H9 (cell line): ENCODE results near the gene TMTC2. TPM values are rescaled to one million over a fixed set of nuclear protein-coding genes. Genes with fewer than 3 reads are reported as not detected.

ENCODE experiments used
- DNase-seq: peaks from one replicate; pipeline ENCODE4 v3.0.0-alpha.2; 2017
- H2AFZ ChIP-seq: one replicate; pipeline ENCODE4 v1.6.1; 2013; ENCODE audit warnings: mild to moderate bottlenecking, low read length, control low read depth, moderate library complexity
- H2AK5ac ChIP-seq: 2 replicates; pipeline ENCODE4 v1.6.1; 2013; ENCODE audit warnings: low read length, control low read depth, mixed read lengths; ENCODE audit not compliant: insufficient read length
- H2BK120ac ChIP-seq: one replicate; pipeline ENCODE4 v1.6.1; 2013; ENCODE audit warnings: low read depth, mild to moderate bottlenecking, low read length, control low read depth, inconsistent platforms; ENCODE audit not compliant: poor library complexity, severe bottlenecking
- H2BK12ac ChIP-seq: 2 replicates; pipeline ENCODE4 v1.6.1; 2013; ENCODE audit warnings: low read length, control low read depth, mixed read lengths, low read depth; ENCODE audit not compliant: insufficient read length
- H2BK15ac ChIP-seq: 2 replicates; pipeline ENCODE4 v1.6.1; 2013; ENCODE audit warnings: low read depth, low read length, control low read depth
- H2BK20ac ChIP-seq: one replicate; pipeline ENCODE4 v1.6.1; 2013; ENCODE audit warnings: low read depth, mild to moderate bottlenecking, low read length, control low read depth, inconsistent platforms; ENCODE audit not compliant: poor library complexity, severe bottlenecking
- H2BK5ac ChIP-seq: 2 replicates; pipeline ENCODE4 v1.6.1; 2013; ENCODE audit warnings: low read length, control low read depth, mixed read lengths; ENCODE audit not compliant: insufficient read length
- H3K14ac ChIP-seq: 2 replicates; pipeline ENCODE4 v1.6.1; 2013; ENCODE audit warnings: low read length, control low read depth; ENCODE audit not compliant: insufficient read depth
- H3K18ac ChIP-seq: 2 replicates; pipeline ENCODE4 v1.6.1; 2013; ENCODE audit warnings: low read depth, mild to moderate bottlenecking, mixed read lengths, low read length, control low read depth; ENCODE audit not compliant: insufficient read length
- H3K23ac ChIP-seq: 2 replicates; pipeline ENCODE4 v1.6.1; 2013; ENCODE audit warnings: low read length, control low read depth, mixed read lengths, low read depth; ENCODE audit not compliant: insufficient read length
- H3K23me2 ChIP-seq: 2 replicates; pipeline ENCODE4 v1.6.1; 2013; ENCODE audit warnings: low read depth, mild to moderate bottlenecking, mixed read lengths, low read length, control low read depth; ENCODE audit not compliant: insufficient read length, poor library complexity, severe bottlenecking
- H3K27ac ChIP-seq: 2 replicates; pipeline ENCODE4 v1.5.1; 2013; ENCODE audit warnings: low read length, control low read depth, mixed read lengths, low read depth; ENCODE audit not compliant: insufficient read length
- H3K27me3 ChIP-seq: 2 replicates; pipeline ENCODE4 v1.6.1; 2013; ENCODE audit warnings: low read length, control low read depth, inconsistent platforms; ENCODE audit not compliant: insufficient read depth
- H3K4ac ChIP-seq: 2 replicates; pipeline ENCODE4 v1.6.1; 2013; ENCODE audit warnings: low read depth, mild to moderate bottlenecking, control low read depth, inconsistent platforms, low read length, moderate library complexity
- H3K4me1 ChIP-seq: 2 replicates; pipeline ENCODE4 v1.6.1; 2013; ENCODE audit warnings: low read length, control low read depth, inconsistent platforms; ENCODE audit not compliant: insufficient read depth
- H3K4me2 ChIP-seq: 2 replicates; pipeline ENCODE4 v1.6.1; 2013; ENCODE audit warnings: low read length, control low read depth, mixed read lengths; ENCODE audit not compliant: insufficient read length, insufficient read depth
- H3K56ac ChIP-seq: 2 replicates; pipeline ENCODE4 v1.6.1; 2013; ENCODE audit warnings: low read depth, mild to moderate bottlenecking, mixed read lengths, low read length, control low read depth; ENCODE audit not compliant: insufficient read length
- H3K79me1 ChIP-seq: 2 replicates; pipeline ENCODE4 v1.6.1; 2013; ENCODE audit warnings: low read depth, mild to moderate bottlenecking, moderate library complexity, low read length, control low read depth, inconsistent platforms; ENCODE audit not compliant: insufficient read depth, poor library complexity, severe bottlenecking
- H3K79me2 ChIP-seq: 2 replicates; pipeline ENCODE4 v1.6.1; 2013; ENCODE audit warnings: low read length, control low read depth, inconsistent platforms; ENCODE audit not compliant: insufficient read depth
- H3K9ac ChIP-seq: 2 replicates; pipeline ENCODE4 v1.6.1; 2013; ENCODE audit warnings: low read length, control low read depth, mixed read lengths; ENCODE audit not compliant: insufficient read length; ENCODE audit errors: extremely low read depth
- H3K9me3 ChIP-seq: one replicate; pipeline ENCODE4 v1.6.1; 2013; ENCODE audit warnings: low read depth, low read length, inconsistent platforms; ENCODE audit not compliant: control insufficient read depth
- H3T11ph ChIP-seq: one replicate; pipeline ENCODE4 v1.6.1; 2013; ENCODE audit warnings: mild to moderate bottlenecking, low read length, control low read depth, inconsistent platforms
- H4K20me1 ChIP-seq: one replicate; pipeline ENCODE4 v1.6.1; 2013; ENCODE audit not compliant: control insufficient read depth, insufficient read length, insufficient read depth
- H4K5ac ChIP-seq: 2 replicates; pipeline ENCODE4 v1.6.1; 2013; ENCODE audit warnings: low read depth, mild to moderate bottlenecking, mixed read lengths, low read length, control low read depth; ENCODE audit not compliant: insufficient read length
- H4K8ac ChIP-seq: replicated peaks from 2 replicates; pipeline ENCODE4 v1.6.1; 2013; ENCODE audit warnings: low read length, control low read depth, mixed read lengths, low read depth; ENCODE audit not compliant: insufficient read length
- H4K91ac ChIP-seq: 2 replicates; pipeline ENCODE4 v1.6.1; 2013; ENCODE audit warnings: low read depth, mild to moderate bottlenecking, moderate library complexity, mixed read lengths, low read length, control low read depth; ENCODE audit not compliant: insufficient read length
- H3K27ac Mint-ChIP-seq, 3 experiments: 2 replicates in 2 of 3; 3 replicates in 1 of 3; pipeline ENCODE4 v1.8.0; 2020 to 2021; ENCODE audit warnings: mixed read lengths in 3 of 3, mild to moderate bottlenecking in 1 of 3, moderate library complexity in 1 of 3
- H3K27me3 Mint-ChIP-seq: 2 replicates; pipeline ENCODE4 v1.8.0; 2021; ENCODE audit warnings: low read depth, mild to moderate bottlenecking, moderate library complexity, mixed read lengths
- H3K36me3 Mint-ChIP-seq, 3 experiments: 2 replicates in 2 of 3; 3 replicates in 1 of 3; pipeline ENCODE4 v1.8.0; 2020 to 2021; ENCODE audit warnings: low read depth in 3 of 3, mixed read lengths in 3 of 3; ENCODE audit not compliant: insufficient read depth in 1 of 3
- H3K4me1 Mint-ChIP-seq, 2 experiments: 2 replicates each; pipeline ENCODE4 v1.8.0; 2020; ENCODE audit warnings: mixed read lengths in 2 of 2
- H3K4me3 Mint-ChIP-seq, 2 experiments: 2 replicates in 1 of 2; 3 replicates in 1 of 2; pipeline ENCODE4 v1.8.0; 2020 to 2021; ENCODE audit warnings: mild to moderate bottlenecking in 2 of 2, mixed read lengths in 2 of 2, moderate library complexity in 1 of 2
- H3K9me3 Mint-ChIP-seq, 2 experiments: 2 replicates in 1 of 2; 3 replicates in 1 of 2; pipeline ENCODE4 v1.8.0; 2020; ENCODE audit warnings: mild to moderate bottlenecking in 2 of 2, mixed read lengths in 2 of 2, moderate library complexity in 1 of 2
- CTCF ChIP-seq: fragments of 200-600 bp; sonication (generic); conservative IDR thresholded peaks from 3 replicates; pipeline ENCODE4 v1.8.0; 2021; ENCODE audit warnings: antibody characterized with exemption, mild to moderate bottlenecking
- WGBS: extraction: QIAGEN DNeasy Blood & Tissue Kit; methylation state at CpG from one replicate; pipeline ENCODE4 v1.1.7; 2013; ENCODE audit warnings: missing lambda C conversion rate, low lambda C conversion rate, mixed read lengths; ENCODE audit not compliant: insufficient read length; ENCODE audit errors: extremely low coverage; 5-methylcytosine and 5-hydroxymethylcytosine counted together
- total RNA-seq: library from RNA; stranded (reverse); gene quantifications from 2 replicates; pipeline ENCODE4 v1.2.1, GENCODE V29; 2021

The TMTC2 gene
- total RNA-seq, 1 experiment from 2014 or later: 3.1 TPM

- H3K9ac ChIP-seq: no peak overlapping the region
- H3K14ac ChIP-seq: no peak overlapping the region
- no peak overlapping the region for H3K23ac ChIP-seq
- no peak overlapping the region for H2AK5ac ChIP-seq
- H3K4me2 ChIP-seq: no peak overlapping the region
- Mint-ChIP-seq H3K27me3 (peaks cover 7% of the 10 kb centered on the region; the same call in 1 of the 2 replicates), H3K27ac (no peak overlapping the region), H3K9me3 (no peaks in the 10 kb centered on the region), H3K4me3 (no peak overlapping the region), H3K36me3 (no peaks in the 10 kb centered on the region; a peak in 1 of 7 replicates), H3K4me1 (peaks cover 26 to 43% of the 10 kb centered on the region in 2 experiments)
- DNase-seq: no peak
- no peak overlapping the region for H2BK120ac ChIP-seq
- H2BK20ac ChIP-seq: no peak overlapping the region
- H2BK12ac ChIP-seq: no peak overlapping the region
- no peaks in the 10 kb centered on the region for H3K79me1 ChIP-seq
- H4K5ac ChIP-seq: no peak overlapping the region
- H3K27ac ChIP-seq: no peak overlapping the region
- H3K23me2 ChIP-seq: no peaks in the 10 kb centered on the region
- H2BK5ac ChIP-seq: no peak overlapping the region
- no CpG with 5 or more reads among the region's 1 CpG for WGBS
- no peak overlapping the region for H4K91ac ChIP-seq
- no peaks in the 10 kb centered on the region for H3K9me3 ChIP-seq
- H3K79me2 ChIP-seq: no peaks in the 10 kb centered on the region
- no peaks in the 10 kb centered on the region; the same call in 1 of the 2 replicates for H3K4me1 ChIP-seq
- no peak overlapping the region for H3T11ph ChIP-seq
- no peaks in the 10 kb centered on the region for H4K20me1 ChIP-seq
- H4K8ac ChIP-seq: no peak overlapping the region
- no peak overlapping the region for H3K56ac ChIP-seq
- H3K18ac ChIP-seq: no peak overlapping the region
- no peak overlapping the region for H3K4ac ChIP-seq
- H2AFZ ChIP-seq: no peak overlapping the region
- TF ChIP-seq CTCF: no peak
- no peaks in the 10 kb centered on the region; the same call in 1 of the 2 replicates for H3K27me3 ChIP-seq
- no peak overlapping the region for H2BK15ac ChIP-seq
Measured at GRCh38 chr12:82757656-82758055, 71.0 kb downstream of the TMTC2 start.
